HG03521 (cell line): ENCODE measurements around the gene TRAF1.

Experiments used
- ATAC-seq: cut with Tn5 transposase; IDR thresholded peaks from one replicate; pipeline ENCODE4 v1.9.1; 2021; ENCODE audit warnings: mild to moderate bottlenecking, moderate library complexity; ENCODE audit not compliant: unreplicated experiment

The TRAF1 gene

GRCh38 chr9:120910643-120911042 is 16.0 kb downstream of the TRAF1 start:
- ATAC-seq = no peak

GRCh38 chr9:120909904-120910303 is 16.7 kb downstream of the TRAF1 start:
- no peak for ATAC-seq

- ATAC-seq = no peak
Observed at GRCh38 chr9:120905315-120906164, 21.1 kb downstream of the TRAF1 start.

GRCh38 chr9:120904978-120905301 is 21.7 kb downstream of the TRAF1 start:
- ATAC-seq = no peak

- ATAC-seq = no peak
Observed at GRCh38 chr9:120904061-120904977, 22.3 kb downstream of the TRAF1 start.

- no peak for ATAC-seq
Observed at GRCh38 chr9:120902569-120903535, 23.7 kb downstream of the TRAF1 start.

GRCh38 chr9:120901755-120902568 is 24.6 kb downstream of the TRAF1 start:
- no peak for ATAC-seq

- no peak for ATAC-seq
Observed at GRCh38 chr9:120900824-120901223, 25.8 kb downstream of the TRAF1 start.

- no peak for ATAC-seq
Observed at GRCh38 chr9:120899490-120900068, 27.0 kb downstream of the TRAF1 start.

- no peak for ATAC-seq
Observed at GRCh38 chr9:120898396-120898795, 28.2 kb downstream of the TRAF1 start.

- ATAC-seq = no peak
Observed at GRCh38 chr9:120895951-120896350, 30.6 kb downstream of the TRAF1 start.

- ATAC-seq = no peak
Observed at GRCh38 chr9:120894321-120895148, 32.1 kb downstream of the TRAF1 start.

- no peak for ATAC-seq
Observed at GRCh38 chr9:120893611-120894307, 32.8 kb downstream of the TRAF1 start.

GRCh38 chr9:120892748-120893610 is 33.6 kb downstream of the TRAF1 start:
- ATAC-seq = peak; percentile 61

- peak; percentile 24 for ATAC-seq
Observed at GRCh38 chr9:120891884-120892747, 34.5 kb downstream of the TRAF1 start.

GRCh38 chr9:120891245-120891883 is 35.2 kb downstream of the TRAF1 start:
- no peak for ATAC-seq
